HG03066 (cell line): Measurements from ENCODE around the gene CRIP3.

Source experiments
- ATAC-seq: cut with Tn5 transposase; IDR thresholded peaks from one replicate; pipeline ENCODE4 v1.9.1; 2021; ENCODE audit warnings: low read depth; ENCODE audit not compliant: unreplicated experiment

The CRIP3 gene

DNA sequence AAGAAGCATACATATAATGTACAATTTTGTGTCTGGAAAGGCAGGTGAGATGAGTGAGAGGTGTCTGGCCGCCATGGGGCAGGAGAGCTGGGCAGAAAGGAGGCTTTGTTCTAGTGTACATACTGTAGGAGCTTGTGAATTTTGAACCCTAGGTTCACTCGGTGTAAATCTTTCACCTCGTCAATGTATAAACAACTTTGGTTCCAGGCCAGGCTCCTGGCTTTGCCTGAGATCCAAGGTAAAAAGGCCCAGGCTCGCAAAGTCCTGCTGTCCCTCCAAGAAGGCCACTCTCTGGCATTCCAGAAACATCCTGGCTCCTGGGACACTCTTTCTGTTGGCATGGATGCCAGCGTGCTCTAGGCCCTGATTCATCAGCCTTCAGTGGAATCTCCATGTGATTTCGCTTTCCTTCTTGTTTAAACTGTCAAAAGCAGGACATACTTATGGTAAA, 17.7 kb downstream of the CRIP3 start:
- ATAC-seq, result no peak

DNA sequence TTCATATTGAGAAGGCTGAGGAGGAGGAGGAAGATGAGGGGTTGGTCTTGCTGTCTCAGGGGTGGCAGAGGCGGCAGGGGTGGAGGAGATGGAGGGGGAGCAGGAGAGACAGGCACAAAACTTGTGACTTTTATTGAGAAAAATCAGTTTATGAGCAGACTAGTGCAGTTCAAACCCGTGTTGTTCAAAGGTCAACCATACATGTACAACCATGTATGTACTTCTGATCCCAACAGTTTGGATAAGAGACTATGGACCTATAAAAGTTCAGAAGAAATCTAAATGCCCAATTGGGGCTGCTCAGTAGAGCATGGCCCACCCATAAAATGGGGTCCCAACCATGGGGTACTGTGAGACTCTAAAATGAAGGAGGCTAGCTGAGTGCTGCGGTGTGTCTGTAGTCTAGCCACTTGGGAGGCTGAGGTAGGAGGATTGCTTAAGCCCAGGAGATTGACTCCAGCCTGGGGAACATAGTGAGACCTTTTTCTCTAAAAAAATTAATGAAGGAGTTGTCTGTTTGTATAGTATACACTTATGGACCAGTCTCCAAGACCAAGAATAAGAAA, 18.2 kb downstream of the CRIP3 start:
- no peak for ATAC-seq

DNA sequence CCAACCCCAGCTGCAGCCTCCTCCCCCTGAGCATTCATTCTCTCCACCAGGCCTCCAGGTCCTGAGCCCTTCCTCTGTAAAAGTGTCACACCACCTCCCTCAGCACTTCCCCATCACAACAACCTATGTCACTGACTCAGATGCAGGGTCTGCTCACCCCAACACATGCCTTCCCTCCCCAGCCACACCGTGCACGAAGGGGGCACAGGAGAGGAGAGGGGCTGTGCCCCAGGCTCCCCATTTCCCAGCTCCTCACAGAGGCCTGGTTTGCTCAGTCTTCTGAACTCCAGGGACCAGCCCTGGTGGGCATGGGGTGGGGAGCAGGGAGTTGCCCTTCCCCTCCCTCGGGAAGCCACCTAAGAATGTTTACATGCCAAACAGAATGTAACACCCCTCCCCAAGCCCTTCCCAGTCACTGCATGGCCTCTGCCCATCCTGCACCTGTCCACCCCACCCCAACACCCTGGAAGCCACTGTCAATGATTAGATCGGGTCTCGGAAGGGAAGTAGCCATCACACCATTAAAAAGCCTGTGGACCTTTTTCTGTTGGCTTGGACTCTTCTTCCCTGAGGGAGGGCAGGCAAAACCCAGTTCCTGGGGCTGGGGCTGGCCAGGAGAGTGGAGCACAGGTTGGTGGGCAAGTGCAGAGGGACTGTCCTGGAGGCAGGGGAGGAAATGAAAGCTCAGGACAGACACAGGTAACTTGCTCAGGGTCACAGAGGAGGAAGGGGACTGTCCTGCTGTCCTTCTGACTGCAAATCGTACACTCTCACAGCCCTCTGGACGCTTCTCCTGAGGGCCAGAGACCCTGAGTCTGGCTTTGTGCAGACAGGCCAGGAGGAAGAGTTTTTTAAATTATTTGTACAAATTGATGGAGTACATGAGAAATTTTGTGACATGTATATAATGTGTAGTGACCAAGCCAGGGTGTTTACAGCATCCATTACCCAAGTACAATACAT, 20.6 kb downstream of the CRIP3 start:
- no peak for ATAC-seq

DNA sequence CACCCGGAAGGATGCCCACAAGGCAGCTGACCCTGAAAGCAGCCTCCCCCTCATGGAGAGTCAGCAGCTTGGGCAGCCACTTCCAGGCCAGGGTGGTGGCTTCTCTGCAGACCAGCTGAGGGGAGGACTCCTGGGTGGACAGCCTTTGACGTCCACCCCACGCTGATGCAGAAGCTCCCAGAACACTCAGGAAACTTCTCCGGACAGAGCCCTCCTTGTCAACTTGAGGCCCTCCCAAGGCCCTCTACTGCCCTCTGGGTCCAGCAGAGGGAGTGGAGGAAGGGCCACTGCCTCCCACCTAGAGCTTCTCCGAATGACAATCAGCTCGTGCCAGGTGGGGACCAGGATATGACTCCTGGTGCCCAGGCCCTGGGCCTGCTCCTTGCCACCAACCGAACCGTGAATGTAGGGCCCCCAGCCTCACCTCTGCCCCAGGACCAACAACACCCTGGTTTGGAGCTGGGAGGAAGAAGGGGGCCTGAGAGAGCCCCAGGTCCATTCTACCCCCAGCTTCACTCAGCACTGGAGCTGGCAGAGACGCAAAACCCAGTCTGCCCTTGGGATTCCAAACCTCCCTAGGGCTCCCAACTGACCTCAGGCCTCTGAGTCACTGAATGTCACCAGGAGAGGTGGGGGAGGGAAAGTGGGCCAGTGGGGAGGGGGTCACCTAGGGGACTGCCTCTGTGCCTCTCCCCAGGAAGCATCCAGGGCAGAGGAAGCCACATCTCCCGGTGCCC, 21.5 kb downstream of the CRIP3 start:
- ATAC-seq, result no peak

DNA sequence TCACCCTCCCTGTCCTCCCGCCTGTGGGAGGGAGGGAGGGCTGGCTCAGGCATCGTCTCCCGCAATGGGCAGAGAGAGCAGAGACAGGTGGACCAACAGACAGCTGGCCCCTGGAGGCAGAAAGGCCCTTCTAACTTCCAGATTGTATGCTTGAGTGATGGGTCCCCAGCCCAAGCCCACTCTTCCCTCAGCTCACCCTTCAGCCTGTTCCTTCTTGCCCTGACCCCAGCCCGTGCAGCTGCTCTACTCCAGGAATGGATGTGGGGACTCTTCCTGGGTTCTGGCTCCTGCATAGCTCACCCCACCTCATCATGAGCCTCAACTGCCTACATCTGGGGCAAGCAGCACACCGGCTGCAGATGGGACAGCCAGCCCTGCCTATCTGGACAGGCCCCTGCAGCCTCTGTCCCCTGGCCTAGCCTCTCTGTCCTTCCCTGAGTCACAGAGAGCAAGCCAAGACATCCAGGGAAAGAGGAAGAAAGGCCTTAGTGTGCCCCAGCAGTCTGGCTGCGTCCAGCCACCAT, 22.1 kb downstream of the CRIP3 start:
- no peak for ATAC-seq

DNA sequence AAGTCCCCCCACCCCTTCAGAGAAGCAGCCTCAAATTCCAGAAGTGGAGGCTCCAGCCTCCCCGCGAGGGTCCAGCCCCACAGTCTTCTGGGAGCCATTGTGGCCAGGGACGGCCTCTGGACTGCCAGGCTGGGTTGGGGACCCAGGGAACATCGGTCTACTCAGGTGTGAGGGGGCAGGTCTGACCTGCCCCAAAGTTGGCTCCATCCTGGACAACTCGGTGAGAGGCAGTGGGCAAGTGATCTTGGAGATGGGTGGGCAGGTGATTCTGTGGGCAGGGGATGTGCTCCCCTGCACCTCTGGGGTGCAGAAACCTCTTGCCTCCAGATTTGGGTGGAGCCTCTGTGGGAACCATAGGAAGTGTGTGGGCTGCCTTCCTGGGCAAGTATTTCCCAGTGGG, 22.8 kb downstream of the CRIP3 start:
- ATAC-seq, result no peak

DNA sequence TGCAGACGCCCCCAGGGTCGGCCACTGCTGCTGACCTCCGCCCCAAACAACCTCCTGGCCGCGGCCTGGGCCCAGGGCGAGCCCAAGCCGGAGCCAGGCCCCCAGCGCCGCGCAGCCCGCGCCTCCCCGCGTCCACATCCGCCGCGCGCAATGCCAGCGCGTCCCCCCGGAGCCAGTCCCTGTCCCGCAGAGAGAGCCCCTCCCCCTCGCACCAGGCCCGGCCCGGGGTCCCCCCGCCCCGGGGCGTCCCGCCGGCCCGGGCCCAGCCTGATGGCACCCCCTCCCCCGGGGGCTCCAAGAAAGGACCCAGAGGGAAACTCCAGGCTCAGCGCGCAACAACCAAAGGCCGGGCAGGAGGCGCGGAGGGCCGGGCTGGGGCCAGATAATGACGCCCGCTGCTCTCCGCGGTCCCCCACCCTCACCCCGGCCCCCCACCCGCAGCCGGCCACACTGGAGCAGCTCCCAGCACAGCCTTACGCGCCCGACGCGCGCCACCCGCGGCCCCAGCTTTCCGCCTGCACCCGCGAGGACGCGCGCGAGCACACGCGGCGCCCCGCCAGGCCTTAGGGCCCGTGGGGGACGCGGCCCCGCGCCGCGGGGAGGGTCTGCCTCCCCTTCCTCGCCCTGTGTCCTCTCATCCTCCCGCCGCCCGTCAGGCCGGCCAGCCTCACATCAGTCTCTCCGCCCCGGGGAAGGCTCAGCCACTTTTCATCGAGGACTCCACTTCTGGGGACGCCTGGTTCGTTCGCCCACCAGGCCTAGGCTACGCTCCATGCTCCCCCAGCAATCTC, 23.4 kb downstream of the CRIP3 start:
- no peak for ATAC-seq

DNA sequence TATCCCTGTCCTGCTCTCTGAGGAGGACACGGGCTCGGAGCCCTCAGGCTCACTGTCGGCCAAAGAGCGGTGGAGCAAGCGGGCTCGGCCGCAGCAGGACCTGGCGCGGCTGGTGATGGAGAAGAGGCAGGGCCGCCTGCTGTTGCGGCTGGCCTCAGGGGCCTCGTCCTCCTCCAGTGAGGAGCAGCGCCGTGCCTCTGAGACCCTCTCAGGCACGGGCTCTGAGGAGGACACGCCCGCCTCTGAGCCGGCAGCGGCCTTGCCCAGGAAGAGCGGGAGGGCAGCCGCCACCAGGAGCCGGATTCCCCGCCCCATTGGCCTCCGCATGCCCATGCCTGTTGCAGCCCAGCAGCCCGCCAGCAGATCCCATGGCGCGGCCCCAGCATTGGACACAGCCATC, 24.7 kb downstream of the CRIP3 start:
- ATAC-seq, result no peak

DNA sequence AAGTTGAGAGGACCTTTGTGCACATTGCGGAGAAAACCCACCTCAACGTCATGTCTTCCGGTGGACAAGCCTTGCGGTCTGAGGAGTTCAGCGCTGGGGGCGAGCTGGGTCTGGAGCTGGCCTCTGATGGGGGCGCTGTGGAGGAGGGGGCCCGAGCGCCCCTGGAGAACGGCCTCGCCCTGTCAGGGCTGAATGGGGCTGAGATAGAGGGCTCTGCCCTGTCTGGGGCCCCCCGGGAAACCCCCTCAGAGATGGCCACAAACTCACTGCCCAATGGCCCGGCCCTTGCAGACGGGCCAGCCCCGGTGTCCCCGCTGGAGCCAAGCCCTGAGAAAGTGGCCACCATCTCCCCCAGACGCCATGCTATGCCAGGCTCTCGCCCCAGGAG, 25.1 kb downstream of the CRIP3 start:
- ATAC-seq, result no peak

DNA sequence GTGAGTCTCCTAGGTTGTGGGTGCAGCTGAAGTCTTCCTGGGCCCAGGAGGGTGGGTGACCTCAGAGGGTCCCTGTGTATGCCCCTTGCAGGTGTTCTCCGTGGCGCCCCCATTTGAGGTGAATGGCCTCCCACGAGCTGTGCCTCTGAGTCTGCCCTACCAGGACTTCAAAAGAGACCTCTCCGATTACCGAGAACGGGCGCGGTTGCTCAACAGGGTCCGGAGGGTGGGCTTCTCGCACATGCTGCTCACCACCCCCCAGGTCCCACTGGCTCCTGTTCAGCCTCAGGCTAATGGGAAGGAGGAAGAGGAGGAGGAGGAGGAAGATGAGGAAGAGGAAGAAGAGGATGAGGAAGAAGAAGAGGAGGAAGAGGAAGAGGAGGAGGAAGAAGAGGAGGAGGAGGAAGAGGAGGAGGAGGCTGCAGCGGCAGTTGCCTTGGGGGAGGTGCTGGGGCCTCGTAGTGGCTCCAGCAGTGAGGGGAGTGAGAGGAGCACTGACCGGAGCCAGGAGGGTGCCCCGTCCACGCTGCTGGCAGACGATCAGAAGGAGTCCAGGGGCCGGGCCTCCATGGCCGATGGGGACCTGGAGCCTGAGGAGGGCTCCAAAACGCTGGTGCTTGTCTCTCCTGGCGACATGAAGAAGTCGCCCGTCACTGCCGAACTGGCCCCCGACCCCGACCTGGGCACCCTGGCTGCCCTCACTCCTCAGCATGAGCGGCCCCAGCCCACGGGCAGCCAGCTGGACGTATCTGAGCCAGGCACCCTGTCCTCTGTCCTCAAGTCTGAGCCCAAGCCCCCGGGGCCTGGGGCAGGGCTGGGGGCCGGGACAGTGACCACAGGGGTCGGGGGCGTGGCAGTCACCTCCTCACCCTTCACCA, 25.8 kb downstream of the CRIP3 start:
- no peak for ATAC-seq

DNA sequence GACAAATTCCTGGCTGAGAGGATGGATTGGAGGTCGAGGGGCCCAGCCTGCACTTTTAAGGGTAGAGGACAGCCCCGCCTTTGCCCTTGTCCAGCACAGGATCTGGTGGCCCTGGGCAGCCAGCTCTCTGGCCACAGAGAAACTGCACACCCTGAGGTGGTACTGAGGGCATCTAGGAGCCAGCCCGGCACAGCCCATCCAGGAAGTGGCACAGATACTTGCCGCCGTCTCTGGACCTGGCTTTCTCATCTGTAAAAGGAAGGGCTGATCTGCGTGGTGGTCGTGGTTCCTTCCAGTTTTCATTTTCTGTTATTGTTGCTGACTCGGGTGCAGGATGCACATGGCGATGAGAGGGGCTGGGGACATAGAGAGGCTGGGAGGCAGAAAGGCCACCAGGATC, 26.6 kb downstream of the CRIP3 start:
- ATAC-seq, result no peak

DNA sequence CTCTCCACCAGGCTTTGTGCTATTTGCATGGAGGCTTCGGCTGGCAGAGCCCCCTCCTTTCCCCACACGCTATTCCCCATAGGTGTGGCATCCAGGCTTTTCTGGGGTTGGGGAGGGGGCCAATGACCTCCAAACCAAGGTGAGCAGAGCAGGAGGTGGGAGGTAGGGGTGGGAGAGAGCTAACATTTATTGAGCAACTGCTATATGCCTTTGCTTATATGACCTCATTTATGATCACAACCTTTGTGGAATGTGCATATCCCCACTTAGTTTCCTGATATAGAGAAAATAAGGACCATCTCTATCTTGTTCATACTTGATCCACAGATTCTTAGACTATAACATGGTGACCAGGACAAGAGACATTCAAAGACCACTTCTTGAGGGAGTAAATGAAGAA, 28.4 kb downstream of the CRIP3 start:
- no peak for ATAC-seq

DNA sequence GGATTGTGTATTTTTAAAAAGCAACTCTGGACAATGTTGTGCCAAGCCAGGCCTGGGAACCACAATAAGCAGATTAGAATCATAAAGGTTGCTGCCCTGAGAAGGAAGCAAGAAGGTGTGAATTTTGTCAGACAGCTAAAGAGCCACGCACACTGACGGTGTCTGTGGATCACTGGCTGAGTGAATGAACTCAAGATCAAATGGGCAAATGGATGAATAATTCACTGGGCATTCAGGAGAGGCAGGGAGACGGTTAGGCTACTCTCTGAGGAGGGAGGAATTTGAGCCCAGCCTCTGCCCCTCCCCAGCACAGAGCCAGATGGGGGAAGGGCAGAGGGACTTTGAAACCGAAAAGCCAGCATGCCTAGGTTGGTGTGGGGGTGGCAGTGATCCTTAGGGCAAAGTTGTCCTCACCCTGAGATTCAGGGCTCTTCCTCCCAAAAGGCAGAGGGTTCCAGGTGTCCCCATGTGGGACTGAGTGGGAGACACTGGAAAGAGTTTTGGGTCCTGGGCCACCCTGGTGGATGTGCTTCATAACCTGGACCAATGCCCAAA, 30.0 kb downstream of the CRIP3 start:
- no peak for ATAC-seq

DNA sequence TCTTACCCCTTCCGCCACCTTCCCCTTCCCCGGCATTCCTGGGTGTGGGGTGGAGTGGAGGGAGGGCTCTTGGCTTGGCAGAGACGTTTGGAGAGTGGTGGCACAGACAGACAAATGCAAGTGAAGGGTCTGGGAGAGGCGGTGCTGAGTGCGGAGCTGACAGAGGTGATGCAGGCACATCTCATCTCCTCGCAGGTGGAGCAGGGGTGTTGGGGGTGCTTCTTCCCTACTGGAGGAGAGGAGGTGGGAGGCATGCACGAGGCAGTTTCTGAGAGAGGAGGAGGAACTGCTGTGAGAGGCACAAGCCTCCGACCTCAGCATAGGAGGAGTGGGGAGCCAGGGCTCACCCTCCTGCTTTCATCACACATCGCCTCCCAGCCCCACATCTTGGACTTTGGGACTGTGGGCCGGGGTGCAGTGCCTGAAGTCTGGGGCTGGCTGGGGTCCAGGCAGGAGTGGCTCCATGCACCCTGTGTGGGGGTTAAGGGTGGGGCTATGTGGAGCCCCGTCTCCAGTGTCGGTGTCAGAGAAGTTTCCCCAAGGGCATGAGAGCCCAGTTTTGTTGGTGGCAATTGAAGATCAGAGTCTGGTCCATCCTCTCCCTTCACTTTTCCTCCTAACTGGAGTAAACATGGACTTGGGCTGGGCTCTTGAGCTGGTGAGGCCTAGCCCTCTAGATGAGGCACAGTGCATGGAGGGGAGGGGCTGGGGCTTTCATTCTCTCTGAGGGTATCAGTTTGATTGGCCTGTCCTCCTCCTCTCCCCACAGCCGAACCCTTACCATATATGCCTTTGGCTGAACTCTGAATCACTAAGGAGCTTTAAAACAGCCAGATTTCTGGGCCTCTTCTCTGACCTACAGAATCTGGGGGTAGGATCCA, 30.7 kb downstream of the CRIP3 start:
- no peak for ATAC-seq

DNA sequence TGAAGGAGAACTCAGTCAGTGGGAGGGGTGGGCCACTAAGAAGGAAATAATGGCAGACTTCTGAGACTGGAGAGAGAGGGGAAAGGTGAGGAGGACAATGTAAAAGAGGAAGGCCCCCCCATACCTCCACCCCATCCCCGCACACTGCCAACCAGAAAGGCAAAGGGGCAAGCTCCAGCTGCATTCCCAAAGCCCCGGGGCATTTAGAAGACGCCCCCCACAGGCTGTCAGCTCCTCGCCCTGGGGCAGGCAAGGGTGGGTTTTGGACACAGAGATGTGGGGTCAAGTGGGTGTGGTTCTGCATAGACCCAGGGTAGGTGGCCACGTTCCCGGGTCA, 31.4 kb downstream of the CRIP3 start:
- ATAC-seq, result no peak

DNA sequence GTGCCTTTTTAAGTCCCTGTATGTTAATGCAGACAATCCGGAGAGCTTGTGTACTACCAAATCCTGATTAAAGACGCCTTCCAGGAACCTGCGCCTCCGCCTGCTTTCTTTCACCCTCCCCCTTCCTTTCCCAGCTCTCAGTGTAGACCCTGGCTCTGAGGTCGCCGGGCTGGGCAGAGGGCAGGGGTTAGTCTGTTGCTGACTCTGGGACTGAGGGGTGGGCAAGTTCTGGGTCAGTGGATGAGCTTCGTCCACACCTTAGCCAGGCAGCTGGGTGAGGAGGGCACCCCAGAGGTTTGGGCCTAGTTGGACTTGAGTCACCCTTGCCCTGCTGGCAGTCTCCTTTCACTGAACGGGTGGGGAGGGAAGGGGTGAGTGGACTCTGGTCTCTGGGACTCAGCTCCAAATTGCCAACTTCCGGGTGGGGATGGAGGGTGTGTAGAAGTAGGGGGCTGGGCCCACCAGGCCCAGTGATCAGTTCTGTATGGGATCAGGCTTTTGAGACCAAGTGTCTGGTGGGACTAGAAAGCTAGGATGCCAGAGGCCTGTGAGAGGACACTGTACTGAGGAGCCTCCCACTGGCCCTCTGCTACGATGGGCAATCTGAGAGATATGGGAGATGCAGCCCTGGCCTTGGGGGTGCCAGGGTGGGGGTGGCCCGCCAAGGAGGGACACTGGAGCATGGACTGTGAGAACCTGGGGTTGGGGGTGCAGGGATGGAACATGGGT, 31.9 kb downstream of the CRIP3 start:
- no peak for ATAC-seq

DNA sequence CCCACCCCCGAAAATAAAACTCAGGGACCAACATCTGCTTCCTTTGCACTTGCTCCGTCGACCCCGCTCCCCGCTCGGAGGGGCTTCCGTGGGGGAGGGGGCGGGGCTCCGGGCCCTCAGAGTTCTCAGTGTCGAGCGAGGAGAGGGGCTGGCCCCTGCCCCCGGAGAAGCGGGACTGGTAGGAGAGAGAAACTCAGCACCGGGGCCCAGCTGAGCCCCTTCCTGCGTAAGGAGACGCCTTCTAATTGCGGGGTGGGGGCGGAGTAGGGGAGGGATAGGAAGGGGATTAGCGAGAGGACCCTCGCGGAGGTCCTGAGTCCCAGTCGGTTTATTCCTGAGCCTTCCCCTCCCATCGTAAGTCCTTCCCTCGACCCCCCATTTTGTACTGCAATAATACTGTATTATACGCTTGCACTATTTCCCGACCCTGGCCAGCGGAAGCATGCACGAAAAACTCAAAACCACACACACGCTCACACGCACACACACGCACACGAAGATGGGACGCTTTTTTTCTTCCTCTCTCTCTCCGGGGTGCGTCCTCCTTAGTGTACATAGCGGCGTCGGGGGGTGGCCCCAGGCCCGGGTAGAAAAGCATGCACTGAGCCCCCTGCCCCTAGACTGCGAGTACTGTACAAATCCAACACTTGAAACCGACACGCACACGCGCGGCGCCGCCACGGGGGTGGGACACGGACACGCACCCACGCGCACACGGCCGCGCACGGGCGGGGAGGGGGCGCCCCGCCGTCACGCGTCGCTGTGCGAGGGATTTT, 32.6 kb downstream of the CRIP3 start:
- ATAC-seq, result no peak
